Stimulated activated CD8-positive, alpha-beta memory T cell treated with anti-CD3 and anti-CD28 coated beads, Interleukin-4, amount 100 ng/mL, for 4 hours (primary cell): ENCODE results near the gene ECHDC3.
"Not testable (repeated sequence)": the region's sequence is repeated elsewhere in the genome, so short reads cannot be mapped to it uniquely, and the experiment has no call there.

Experiments used
- DNase-seq, 2 donors: peaks; one replicate each; pipeline ENCODE4 v3.0.0-alpha.2; 2020; ENCODE audit warnings: low read depth in 2 of 2, low spot score in 1 of 2

ECHDC3 gene

DNA sequence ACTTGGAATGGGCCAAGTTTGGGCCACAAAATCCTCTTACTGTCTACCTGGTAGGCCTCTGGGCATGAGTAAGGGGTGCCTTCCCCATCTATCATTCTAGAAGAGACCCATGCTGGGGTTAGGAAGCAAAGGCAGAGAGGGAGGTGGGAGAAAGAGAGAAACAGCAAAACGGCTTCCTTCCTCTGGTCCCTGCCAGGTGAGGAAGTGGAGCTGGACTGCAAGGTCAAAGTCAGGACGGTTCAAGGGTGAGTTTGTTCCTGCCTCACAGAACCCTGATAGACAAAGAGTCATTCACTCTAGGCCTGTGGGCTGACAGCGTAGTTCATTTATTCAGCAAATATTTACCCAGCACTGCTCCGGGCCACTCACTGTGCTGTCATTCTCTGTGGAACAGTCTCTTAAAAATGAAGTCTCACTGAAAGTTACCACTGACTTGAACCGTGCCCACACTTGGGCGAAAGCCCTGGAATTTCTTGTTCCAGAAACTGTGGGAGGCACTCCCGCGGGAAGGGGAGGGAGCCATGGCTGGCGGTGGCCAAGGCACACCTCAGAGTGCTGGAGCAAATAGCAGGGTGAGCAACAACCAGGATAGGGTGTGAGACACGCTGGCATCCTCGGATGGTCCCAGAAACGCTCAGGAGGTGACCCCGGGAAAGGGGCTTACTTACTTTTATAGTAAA, 26.2 kb upstream of the ECHDC3 start:
- no peak for DNase-seq

DNA sequence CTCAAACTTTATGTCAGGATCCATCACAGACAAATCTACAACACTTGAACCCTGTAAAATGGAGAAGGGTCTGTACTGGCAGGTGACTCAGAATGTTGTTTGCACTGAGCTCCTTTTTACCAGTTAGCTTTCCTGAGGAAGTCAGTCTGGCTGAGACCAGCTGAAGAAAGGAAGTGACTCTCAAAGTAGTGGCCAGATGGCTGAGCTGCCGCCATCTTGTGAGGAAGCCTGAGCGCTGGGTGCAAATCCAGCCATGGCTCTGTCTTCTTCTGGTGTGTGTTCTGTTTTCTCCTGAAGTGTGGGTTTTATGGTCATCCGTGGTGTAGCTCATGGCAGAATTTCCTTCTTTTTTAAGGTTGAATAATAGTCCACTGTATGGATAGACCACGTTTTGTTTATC, 25.5 kb upstream of the ECHDC3 start:
- no peak for DNase-seq

DNA sequence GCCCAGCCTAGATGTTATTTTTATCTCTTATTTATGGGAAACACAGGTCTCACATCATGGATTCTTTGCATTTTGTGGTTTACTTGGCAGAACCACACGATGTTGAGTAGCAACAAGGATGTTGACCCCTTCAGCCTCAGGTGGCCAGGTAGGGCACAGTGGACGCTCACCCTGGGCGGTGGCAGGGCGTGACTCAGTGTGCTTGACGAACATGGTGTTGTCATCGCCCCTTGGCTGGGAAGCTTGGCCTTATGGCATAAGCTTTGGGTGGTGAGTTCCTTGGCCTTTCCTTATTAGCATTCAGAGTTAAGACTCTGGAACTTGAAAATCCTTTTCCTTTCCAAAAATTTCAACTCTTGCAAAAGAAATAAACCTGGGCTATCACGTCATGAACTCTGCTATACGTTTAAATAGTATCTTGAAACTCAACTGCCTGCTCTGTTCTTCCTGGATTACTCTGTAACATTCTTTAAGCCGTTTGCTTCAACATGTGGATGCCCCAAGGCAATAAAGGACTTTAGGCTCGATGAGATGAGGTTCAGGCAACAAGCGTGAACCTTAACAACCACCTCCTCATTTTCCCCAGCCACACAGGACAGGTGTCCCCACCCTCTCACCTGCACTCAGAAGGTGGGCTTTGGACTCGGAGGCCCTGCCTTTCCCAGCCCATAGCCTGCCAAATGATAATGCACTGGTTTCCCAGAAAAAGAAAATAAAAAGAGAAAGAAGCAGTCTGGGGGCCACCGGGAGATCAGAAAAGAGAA, 22.5 kb upstream of the ECHDC3 start:
- DNase-seq, result no peak

DNA sequence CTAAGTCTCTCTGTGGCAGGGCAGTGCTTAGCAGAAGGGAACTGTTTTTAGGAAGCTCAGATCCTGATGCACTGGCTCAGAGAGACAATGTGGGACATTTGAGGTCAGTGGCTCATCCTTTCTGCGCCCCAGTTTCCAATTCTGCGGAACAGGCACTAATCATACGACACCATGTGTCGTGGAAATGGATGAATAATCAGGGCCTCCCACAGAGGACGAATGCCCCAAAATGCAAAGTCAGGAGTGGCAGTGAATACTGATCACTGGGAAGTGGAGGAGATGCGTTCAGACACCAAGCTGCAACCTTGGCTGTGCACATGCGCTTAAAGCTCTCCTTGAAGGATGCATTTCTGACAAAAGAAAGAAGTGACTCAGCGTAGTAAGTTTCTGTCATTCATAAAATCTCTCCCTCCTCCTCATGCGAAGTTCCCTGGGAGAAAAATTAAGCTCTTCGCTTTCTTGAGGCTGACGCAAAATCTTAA, 21.9 kb upstream of the ECHDC3 start:
- no peak for DNase-seq

DNA sequence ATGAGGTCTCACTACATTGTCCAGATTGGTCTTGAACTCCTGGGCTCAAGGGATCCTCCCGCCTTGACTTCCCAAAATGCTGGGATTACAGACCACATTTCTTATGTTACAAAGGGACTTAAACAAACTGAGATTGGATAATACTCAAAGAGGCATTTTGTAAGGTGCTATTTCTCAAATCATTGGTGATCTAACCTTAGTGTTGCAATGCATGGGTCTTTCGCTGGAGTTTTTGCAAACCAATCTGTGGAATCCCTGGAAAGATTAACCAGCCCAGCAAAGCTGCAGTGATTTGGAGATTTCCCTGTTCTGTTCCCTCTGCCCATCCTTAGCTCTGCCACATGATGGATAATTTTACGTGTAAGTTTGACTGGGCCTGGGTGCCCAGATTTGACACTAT, 20.4 kb upstream of the ECHDC3 start:
- DNase-seq, result no peak

DNA sequence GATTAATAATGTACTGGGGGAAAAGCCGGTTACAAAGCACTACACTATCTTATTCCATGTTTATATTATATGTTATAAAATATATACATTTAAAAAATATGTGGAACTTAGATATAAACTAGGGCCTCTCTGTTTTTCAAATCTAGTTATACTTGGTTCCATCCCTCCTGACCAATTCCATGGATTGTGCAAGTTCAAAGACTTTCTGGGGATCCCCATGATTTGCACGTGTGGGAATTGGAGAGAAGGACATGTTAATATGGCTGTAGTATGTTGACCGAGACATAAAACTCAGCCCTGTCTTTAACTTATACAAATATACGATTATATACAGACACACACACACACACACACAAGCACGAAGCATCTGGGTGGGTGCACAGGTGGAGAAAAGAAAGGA, 18.8 kb upstream of the ECHDC3 start:
- DNase-seq, result no peak

DNA sequence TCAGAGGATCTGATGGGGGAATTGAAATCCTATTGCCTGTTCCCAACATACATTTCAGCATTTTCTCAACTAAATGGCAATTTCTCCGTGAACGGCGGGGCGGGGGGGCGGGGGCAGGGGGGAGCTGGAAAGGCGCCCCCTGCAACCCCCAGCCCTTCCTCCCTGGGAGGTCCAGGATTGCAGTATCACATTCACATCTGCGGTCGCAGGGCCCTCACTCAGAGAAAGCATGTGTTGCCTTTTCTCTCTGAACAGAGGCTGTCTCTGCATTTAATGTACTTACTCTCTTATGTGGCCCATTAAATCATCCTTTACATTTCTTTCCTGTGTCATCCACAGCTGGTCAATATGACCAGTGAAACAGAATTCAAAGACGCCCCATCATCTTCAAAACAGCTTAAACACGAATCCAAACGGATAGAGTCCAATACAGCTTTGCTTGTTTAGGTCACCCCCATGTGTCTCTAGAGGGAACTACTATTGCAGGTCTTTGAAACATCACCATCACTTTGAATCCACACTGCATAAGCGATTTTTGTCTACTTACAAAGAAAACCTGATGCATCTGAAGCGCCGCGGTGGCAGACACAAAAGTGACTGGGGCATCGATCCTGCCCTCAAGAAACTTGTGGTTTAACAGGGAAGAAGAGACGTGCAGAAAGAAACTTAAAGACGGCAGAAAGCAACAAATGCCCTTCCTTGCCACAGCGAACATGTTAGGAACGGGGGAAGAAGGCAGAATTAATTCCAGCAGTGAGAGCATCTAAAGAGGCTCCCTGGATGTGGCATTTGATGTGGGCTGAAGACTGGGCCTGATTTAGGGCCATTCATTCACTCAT, 17.0 kb upstream of the ECHDC3 start:
- DNase-seq, result no peak

DNA sequence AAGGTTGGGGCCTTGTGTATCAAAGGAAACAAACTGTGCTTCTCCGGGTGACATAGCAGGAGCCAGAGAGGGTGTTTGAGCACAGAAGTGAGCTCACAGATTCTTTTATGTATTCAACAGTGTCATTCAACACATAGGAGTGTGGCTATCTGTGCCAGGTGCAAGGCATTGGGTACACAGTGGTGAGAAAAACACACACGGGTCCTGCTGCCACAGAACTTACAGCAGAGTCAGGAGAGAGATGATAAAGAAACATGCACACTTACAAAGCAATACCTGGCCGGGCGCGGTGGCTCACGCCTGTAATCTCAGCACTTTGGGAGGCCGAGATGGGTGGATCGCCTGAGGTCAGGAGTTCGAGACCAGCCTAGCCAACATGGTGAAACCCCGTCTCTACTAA, 16.3 kb upstream of the ECHDC3 start:
- DNase-seq, result no peak

DNA sequence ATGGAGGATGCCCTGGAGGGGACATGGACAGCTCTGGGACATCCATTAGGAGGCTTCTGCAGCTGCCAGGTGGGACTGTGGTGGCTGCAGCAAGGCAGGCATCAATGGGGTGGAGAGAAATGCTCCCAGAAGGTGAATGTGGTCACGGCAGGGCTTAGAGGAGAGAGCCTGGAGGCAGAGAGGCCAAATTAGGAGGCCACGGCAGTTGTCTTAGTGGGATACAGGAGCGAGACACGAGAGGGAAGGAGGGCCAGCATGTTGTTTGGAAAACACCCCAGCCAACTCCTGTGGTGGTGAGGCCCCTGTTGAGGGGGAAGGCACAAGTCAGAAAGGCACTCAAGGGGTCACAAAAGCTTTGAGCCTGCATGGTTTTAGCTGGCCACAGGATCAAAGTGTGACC, 14.6 kb upstream of the ECHDC3 start:
- DNase-seq, result no peak

DNA sequence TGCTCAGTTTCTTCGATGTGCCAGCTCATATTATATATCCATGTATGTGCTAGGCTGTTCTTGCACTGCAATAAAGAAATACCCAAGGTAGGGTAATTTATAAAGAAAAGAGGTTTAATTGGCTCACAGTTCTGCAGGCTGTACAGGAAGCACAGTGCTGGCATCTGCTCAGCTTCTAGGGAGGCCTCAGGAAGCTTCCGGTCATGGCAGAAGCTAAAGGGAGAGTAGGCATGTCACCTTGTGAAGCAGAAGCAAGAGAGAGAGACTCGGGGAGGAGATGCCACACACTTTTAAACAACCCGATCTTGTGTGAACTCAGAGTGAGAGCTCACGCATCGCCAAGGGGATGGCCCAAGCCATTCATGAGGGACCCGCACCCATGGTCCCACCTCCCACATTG, 13.8 kb upstream of the ECHDC3 start:
- no peak for DNase-seq

DNA sequence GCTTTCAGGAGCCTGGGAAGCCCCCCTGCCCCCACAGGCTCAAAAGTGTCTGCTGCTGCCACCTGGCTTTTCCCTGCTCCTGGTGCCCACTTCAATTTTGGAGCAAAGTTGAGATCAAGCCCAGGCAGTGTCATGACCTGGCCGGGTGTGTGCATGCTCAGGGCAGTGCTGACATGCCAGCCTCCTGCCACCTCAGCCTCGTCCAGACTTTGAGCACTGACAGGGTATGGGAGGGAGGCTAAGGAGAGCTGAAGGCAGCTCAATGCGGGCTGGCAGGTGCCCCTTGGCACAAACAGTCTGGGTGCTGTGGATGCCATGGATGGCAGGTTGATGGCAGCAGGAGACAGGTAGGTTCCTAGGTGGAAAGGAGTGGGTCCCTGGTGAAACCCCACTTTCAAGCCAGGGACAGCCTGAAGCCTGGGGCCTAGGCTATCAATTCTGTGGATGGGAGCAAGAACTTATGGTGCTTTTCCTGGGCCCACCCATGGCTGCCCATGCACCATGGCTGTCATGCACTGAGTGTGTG, 12.3 kb upstream of the ECHDC3 start:
- no peak for DNase-seq

DNA sequence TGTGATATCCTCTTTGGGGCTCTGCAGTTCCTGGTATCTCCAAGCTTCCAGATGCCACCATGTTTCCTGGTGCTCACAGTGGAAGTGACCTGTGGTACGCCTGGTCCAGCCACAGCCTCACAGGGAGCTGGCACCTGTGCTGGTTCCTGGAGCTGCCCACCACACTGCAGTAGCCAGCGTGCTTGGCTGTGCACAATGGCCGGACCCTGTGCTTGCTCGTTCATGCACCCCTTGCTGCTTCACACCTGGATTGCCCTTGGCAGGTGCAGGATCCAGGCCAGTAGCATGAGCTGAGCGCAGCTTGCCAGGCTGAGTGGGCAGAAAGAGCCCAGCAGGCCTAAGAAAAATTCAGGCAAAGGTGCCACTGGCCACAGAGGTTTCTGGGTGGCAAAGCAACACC, 11.4 kb upstream of the ECHDC3 start:
- DNase-seq, result no peak

DNA sequence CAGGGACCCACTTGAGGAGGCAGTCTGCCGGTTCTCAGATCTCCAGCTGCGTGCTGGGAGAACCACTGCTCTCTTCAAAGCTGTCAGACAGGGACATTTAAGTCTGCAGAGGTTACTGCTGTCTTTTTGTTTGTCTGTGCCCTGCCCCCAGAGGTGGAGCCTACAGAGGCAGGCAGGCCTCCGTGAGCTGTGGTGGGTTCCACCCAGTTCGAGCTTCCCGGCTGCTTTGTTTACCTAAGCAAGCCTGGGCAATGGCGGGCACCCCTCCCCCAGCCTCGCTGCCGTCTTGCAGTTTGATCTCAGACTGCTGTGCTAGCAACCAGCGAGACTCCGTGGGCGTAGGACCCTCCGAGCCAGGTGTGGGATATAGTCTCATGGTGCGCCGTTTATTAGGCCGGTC, 5.4 kb upstream of the ECHDC3 start:
- DNase-seq, result not testable (repeated sequence)

DNA sequence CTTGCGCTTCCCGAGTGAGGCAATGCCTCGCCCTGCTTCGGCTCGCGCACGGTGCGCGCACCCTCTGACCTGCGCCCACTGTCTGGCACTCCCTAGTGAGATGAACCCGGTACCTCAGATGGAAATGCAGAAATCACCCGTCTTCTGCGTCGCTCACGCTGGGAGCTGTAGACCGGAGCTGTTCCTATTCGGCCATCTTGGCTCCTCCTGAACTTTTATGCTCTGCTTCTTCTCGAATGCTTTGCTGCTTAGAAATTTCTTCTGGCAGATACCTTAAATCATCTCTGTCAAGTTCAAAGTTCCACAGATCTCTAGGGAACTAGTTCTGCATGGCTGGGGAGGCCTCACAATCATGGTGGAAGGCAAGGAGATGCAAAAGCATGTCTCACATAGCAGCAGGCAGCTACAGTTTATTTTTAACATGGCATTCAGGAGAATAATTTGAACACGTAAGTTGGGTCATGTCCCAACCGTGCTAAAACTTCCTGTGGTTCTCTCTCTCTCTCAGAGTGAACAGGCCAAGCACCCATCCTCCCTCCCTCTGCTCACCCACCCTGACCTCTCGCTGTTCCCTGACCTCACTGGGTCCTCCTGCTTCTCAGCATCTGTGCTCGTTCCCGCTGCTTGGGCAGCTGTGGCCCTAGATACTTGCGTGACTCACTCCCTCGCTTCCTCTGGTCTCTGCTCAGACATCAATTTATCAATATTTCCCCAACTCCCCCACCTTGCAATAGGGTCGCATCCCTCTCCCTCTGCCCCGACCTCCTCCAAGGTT, 4.7 kb upstream of the ECHDC3 start:
- not testable (repeated sequence) for DNase-seq

DNA sequence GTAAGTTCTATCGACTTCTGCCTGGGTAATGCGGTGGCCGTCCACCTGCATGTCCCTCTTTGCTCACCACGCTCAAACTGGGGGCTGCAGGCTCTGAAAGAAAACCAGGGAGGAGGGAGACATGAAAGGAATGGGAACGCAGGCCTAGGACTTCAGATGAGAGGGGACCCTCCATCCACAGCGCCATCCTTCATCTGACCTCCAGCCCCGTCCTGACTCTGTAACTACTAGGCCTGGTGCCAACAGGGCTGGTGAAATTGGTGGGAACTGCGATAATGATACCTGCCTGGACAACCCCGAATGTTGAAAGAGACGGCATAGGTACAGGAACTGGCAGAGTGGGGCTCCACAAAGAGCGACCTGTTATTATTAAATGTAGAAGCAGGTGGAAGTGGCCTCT, 1.3 kb upstream of the ECHDC3 start:
- no peak for DNase-seq

DNA sequence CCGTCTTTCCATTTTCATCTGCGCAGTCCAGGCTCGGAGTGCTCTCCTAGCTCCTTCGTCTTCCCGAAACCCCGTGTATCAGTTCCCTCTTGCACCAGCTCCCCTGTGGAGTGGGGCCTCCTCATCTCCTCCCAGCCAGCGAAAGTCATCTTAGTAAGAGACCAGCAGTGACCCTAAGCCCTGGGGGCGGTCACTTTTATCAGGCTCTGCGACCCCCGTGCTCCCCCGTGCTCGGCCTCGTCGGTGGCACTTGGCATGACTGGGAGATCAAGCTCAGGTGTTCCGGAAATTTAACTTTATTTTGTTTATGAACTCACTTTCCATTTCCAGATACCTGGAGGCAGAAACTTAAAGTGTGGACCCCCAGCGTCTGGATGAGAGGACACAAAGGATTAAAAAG, 574 bp upstream of the ECHDC3 start:
- DNase-seq, result no peak

DNA sequence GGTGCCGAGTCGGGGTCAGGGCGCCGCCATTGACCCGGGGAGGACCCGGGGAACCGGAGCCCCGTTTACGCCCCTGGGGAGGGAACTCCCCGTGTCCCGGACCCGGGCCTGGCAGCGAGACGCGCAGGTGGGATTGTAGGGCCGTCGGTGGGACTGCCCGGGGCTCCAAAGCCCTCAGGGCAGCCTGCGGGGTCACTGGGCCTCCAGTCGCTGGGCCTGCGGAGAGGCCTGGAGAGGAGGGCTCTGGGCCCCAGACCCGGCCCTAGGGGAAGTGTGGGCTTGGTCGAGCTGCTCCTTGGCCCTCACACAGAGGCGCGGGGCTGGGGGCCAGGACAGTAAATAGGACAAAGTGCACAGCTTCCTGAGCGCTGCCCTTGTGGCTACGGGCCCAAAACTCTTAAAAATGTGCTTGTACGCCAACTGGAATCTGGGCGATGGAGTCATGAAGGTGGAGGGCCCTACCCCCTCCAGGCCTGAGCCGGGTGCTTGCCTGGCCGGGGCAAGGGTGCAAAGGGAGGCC, 657 bp downstream of the ECHDC3 start:
- no peak for DNase-seq

DNA sequence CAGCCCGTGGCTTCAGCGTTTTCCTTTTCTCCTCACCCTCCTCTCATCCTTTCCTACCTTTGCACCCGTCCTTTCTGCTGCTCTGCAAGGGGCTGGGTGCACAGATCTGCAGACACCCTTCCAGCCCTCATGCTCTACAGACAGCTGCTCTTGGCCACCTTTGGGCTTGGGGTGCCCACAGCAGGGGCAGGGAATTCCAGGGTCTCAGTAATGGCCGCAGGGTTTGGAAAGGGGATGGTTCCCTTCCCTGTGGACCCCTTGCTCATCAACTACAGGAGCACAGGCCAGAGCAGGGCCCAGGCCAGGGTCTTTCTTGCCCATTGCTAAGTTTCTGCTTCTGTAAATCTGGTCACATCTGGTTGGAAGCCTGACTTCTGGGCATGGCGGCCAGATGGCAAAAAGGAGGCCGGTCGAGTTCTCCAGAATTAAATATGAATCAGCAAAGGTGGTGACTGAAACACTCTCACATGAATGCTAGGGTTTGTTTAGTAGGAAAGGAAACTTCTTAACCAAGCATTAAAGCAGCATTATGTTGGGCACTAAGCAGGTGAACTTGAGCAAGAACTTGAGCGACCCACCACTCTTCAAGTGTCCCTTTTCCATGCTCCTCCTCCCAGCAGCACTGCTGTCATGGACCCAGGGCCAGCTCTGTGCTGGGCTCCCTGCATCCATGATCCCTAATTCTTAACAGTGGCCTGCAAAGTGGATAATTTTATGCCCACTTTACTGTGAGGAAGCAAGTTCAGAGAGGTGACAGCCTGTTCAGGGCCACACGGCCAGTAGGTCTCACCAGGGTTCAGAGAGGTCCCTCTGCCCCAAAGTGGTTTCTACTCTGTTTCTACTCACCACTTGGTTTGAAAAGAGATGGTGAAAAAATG, 1.5 kb downstream of the ECHDC3 start:
- no peak for DNase-seq

DNA sequence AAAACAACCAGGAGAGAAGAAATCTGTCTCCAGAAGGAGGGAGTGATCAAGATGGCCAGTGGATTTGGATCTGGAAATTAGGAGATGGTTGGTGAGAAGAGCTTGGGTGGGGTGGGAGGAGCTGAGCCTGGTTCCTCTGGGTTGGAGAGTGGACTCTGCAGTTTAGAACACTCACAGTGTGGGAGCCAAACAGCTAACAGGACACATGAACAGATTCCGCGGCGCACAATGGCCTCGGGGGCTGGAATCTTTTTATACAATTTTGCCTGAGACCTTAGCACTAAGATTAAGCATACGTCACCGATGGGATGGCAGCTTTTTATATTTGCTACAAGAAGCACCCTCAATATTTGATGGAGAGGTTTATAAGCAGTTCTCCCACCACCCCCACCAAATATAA, 2.9 kb downstream of the ECHDC3 start:
- DNase-seq, result no peak
